A673 (cell line): ENCODE results near the gene TRIP13. TPM values are rescaled to one million over a fixed set of nuclear protein-coding genes. Genes with fewer than 3 reads are reported as not detected.

Experiments
- BruUV-seq: library from RNA; stranded (reverse); fragments of 400-500 nt; replicated peaks from 2 replicates; lab custom pipeline; 2021; lab: Mats Ljungman, UMichigan
- CTCF ChIA-PET: fragments of 300-600 bp; sonication (Branson Sonifier 250); formaldehyde crosslinking; loops from one replicate; lab custom pipeline; 2022; ENCODE audit warnings: antibody characterized with exemption; lab: Charles Lee
- POLR2A ChIA-PET: fragments of 300-600 bp; sonication (Branson Sonifier 250); formaldehyde crosslinking; loops from one replicate; lab custom pipeline; 2022; ENCODE audit warnings: antibody characterized with exemption; ENCODE audit not compliant: low non-redundant PET; lab: Charles Lee
- DNase-seq: peaks from one replicate; pipeline ENCODE4 v3.0.0-alpha.2; 2015; ENCODE audit warnings: low spot score
- H3K27ac ChIP-seq: fragments of 200-600 bp; sonication (generic); 2 replicates; pipeline ENCODE4 v1.5.1; 2016; ENCODE audit warnings: mixed run types, low read depth, mild to moderate bottlenecking, mixed read lengths, antibody characterized with exemption, low read length; ENCODE audit not compliant: poor library complexity, severe bottlenecking
- H3K27me3 ChIP-seq: fragments of 200-600 bp; sonication (generic); replicated peaks from 2 replicates; pipeline ENCODE4 v1.6.1; 2017; ENCODE audit warnings: mixed run types, low read depth, mild to moderate bottlenecking, mixed read lengths, antibody characterized with exemption, low read length; ENCODE audit not compliant: insufficient read depth, poor library complexity
- H3K36me3 ChIP-seq: fragments of 200-600 bp; sonication (generic); 2 replicates; pipeline ENCODE4 v1.6.1; 2016; ENCODE audit warnings: mixed run types, mild to moderate bottlenecking, mixed read lengths, antibody characterized with exemption, low read length; ENCODE audit not compliant: insufficient read depth, poor library complexity, severe bottlenecking
- H3K4me1 ChIP-seq: fragments of 200-600 bp; sonication (generic); 2 replicates; pipeline ENCODE4 v1.6.1; 2017; ENCODE audit warnings: mixed run types, mild to moderate bottlenecking, mixed read lengths, antibody characterized with exemption, low read length; ENCODE audit not compliant: insufficient read depth, poor library complexity, severe bottlenecking
- H3K4me3 ChIP-seq: fragments of 200-600 bp; sonication (generic); 2 replicates; pipeline ENCODE4 v1.5.1; 2016; ENCODE audit warnings: low read depth, mixed run types, mild to moderate bottlenecking, mixed read lengths, low read length; ENCODE audit not compliant: poor library complexity, severe bottlenecking
- H3K9me3 ChIP-seq: fragments of 200-600 bp; sonication (generic); 2 replicates; pipeline ENCODE4 v1.6.1; 2016; ENCODE audit warnings: mixed run types, low read depth, mild to moderate bottlenecking, mixed read lengths, antibody characterized with exemption, low read length; ENCODE audit not compliant: poor library complexity, severe bottlenecking
- CTCF ChIP-seq: fragments of 300-800, 200-600 bp; sonication (generic); conservative IDR thresholded peaks from 2 replicates; pipeline ENCODE4 v1.5.1; 2017; ENCODE audit warnings: low read depth, mild to moderate bottlenecking, antibody characterized with exemption, low read length, moderate library complexity, mixed read lengths
- EZH2 ChIP-seq: fragments of 200-600 bp; sonication (generic); IDR thresholded peaks from 2 replicates; pipeline ENCODE4 v1.6.1; 2017; ENCODE audit warnings: borderline replicate concordance, low read depth, mild to moderate bottlenecking, mixed read lengths, antibody characterized with exemption, low read length; ENCODE audit not compliant: poor library complexity, severe bottlenecking
- intact Hi-C: fragments of 100-400 bp; cut with micrococcal nuclease; formaldehyde crosslinking; loops from one replicate; pipeline ENCODE4 v1.10.0; 2022; ENCODE audit not compliant: unreplicated experiment
- total RNA-seq: library from RNA; stranded (reverse); gene quantifications from 2 replicates; pipeline ENCODE4 v1.2.3, GENCODE V29; 2021

The TRIP13 gene
- total RNA-seq, 1 experiment from 2014 or later, result 69.1 TPM

- POLR2A ChIA-PET, result no interaction called here
- BruUV-seq, result no TSS peak
- Histone ChIP-seq H3K27me3 (no peaks in the 10 kb centered on the region), H3K4me1 (no peaks in the 10 kb centered on the region), H3K27ac (no peak overlapping the region), H3K9me3 (no peaks in the 10 kb centered on the region), H3K36me3 (peaks cover 88% of the 10 kb centered on the region), H3K4me3 (no peak overlapping the region)
- DNase-seq, result no peak
- intact Hi-C loops, result no loop called here
- no peak for TF ChIP-seq EZH2
- TF ChIP-seq CTCF, result no peak
- CTCF ChIA-PET, result no interaction called here
These were observed 7.6 kb upstream of the TRIP13 start for GRCh38 chr5:885127-885442.

- POLR2A ChIA-PET, result no interaction called here
- DNase-seq, result no peak
- peaks cover 92% of the 10 kb centered on the region for H3K36me3 ChIP-seq
- CTCF ChIA-PET, result no interaction called here
- H3K9me3 ChIP-seq, result no peaks in the 10 kb centered on the region
- no peak for TF ChIP-seq EZH2
- no peak for TF ChIP-seq CTCF
- H3K4me1 ChIP-seq, result no peaks in the 10 kb centered on the region
- intact Hi-C loops, result no loop called here
- no peak overlapping the region for H3K27ac ChIP-seq
- no TSS peak for BruUV-seq
- H3K4me3 ChIP-seq, result no peak overlapping the region
- no peaks in the 10 kb centered on the region for H3K27me3 ChIP-seq
These were observed 7.2 kb upstream of the TRIP13 start for GRCh38 chr5:885529-885928.

- Histone ChIP-seq H3K36me3 (peaks cover 93% of the 10 kb centered on the region), H3K9me3 (no peaks in the 10 kb centered on the region), H3K4me1 (no peaks in the 10 kb centered on the region), H3K4me3 (no peak overlapping the region), H3K27me3 (no peaks in the 10 kb centered on the region), H3K27ac (no peak overlapping the region)
- CTCF ChIA-PET, result no interaction called here
- DNase-seq, result no peak
- POLR2A ChIA-PET, result no interaction called here
- BruUV-seq, result no TSS peak
- intact Hi-C loops, result no loop called here
- no peak for TF ChIP-seq EZH2
- TF ChIP-seq CTCF, result no peak
These were observed 6.6 kb upstream of the TRIP13 start for GRCh38 chr5:886036-886435.
